Natural killer cell (primary cell): Measurements from ENCODE around the gene MIDN. TPM values are rescaled to one million over a fixed set of nuclear protein-coding genes. Genes with fewer than 3 reads are reported as not detected.
A peak's percentile ranks its signal among the peaks of the same experiment; 100 is the strongest.

Source experiments
- ATAC-seq, 3 donors: fragments of 150-1000 bp in 2 of 3; fragments of 200-7000 bp in 1 of 3; cut with Tn5 transposase; 1 replicate in 1 of 3; 2 replicates in 2 of 3; pipeline ENCODE4 v1.10.0; 2021; ENCODE audit warnings: mild to moderate bottlenecking in 2 of 3, moderate library complexity in 2 of 3
- DNase-seq, 2 donors: peaks; one replicate each; pipeline versions ENCODE4 v3.0.0 to v3.0.0-alpha.2; 2013 to 2021; ENCODE audit warnings: mixed read lengths in 1 of 2
- H3K27ac ChIP-seq: one replicate; pipeline ENCODE4 v1.5.1; 2013; ENCODE audit warnings: mild to moderate bottlenecking, low read length
- H3K27me3 ChIP-seq: one replicate; pipeline ENCODE4 v1.6.1; 2013; ENCODE audit warnings: low read length; ENCODE audit not compliant: control insufficient read depth, insufficient read depth
- H3K36me3 ChIP-seq: one replicate; pipeline ENCODE4 v1.6.1; 2013; ENCODE audit warnings: low read length; ENCODE audit not compliant: control insufficient read depth, insufficient read depth
- H3K4me1 ChIP-seq: one replicate; pipeline ENCODE4 v1.6.1; 2013; ENCODE audit warnings: low read length; ENCODE audit not compliant: control insufficient read depth, insufficient read depth
- H3K4me3 ChIP-seq: one replicate; pipeline ENCODE4 v1.5.1; 2013; ENCODE audit warnings: low read length
- H3K9me3 ChIP-seq: one replicate; pipeline ENCODE4 v1.6.1; 2013; ENCODE audit warnings: low read length; ENCODE audit not compliant: control insufficient read depth, insufficient read depth
- H3K27ac Mint-ChIP-seq, 2 donors: one replicate each; pipeline ENCODE4 v1.8.0; 2022; ENCODE audit warnings: mild to moderate bottlenecking in 2 of 2, mixed read lengths in 2 of 2, moderate library complexity in 1 of 2
- H3K27me3 Mint-ChIP-seq, 2 donors: one replicate each; pipeline ENCODE4 v1.8.0; 2022; ENCODE audit warnings: low read depth in 2 of 2, mixed read lengths in 2 of 2
- H3K36me3 Mint-ChIP-seq: one replicate; pipeline ENCODE4 v1.8.0; 2022; ENCODE audit warnings: mixed read lengths
- H3K4me1 Mint-ChIP-seq, 2 donors: one replicate each; pipeline ENCODE4 v1.8.0; 2022; ENCODE audit warnings: mixed read lengths in 2 of 2
- H3K4me3 Mint-ChIP-seq: one replicate; pipeline ENCODE4 v1.8.0; 2022; ENCODE audit warnings: mild to moderate bottlenecking, moderate library complexity, mixed read lengths
- H3K9me3 Mint-ChIP-seq, 2 donors: one replicate each; pipeline ENCODE4 v1.8.0; 2022; ENCODE audit warnings: mixed read lengths in 2 of 2
- CTCF ChIP-seq: fragments of 200-600 bp; IDR thresholded peaks from one replicate; pipeline ENCODE4 v1.8.0; 2022; ENCODE audit warnings: antibody characterized with exemption
- WGBS: methylation state at CpG from one replicate; pipeline ENCODE4 v1.1.7; 2013; ENCODE audit warnings: missing lambda C conversion rate; ENCODE audit not compliant: insufficient coverage; 5-methylcytosine and 5-hydroxymethylcytosine counted together
- intact Hi-C: fragments of 100-400 bp; cut with micrococcal nuclease; formaldehyde crosslinking; loops from one replicate; pipeline ENCODE4 v1.14.2; 2022
- total RNA-seq, 4 donors: library from RNA; stranded (reverse); fragments of 120-200 nt in 1 of 4; gene quantifications; one replicate each; pipeline versions ENCODE4 v1.2.3 to v1.2.4, GENCODE V29; 2013 to 2022

The MIDN gene
- total RNA-seq, 3 donors from 2014 or later (not counting 1 experiment from before 2014, with no cell fraction given) = 296 to 367 (median 314) TPM

GRCh38 chr19:1283917-1284292 is 35.5 kb downstream of the MIDN start:
- Histone ChIP-seq H3K4me3 (no peak overlapping the region), H3K4me1 (peaks cover 17% of the 10 kb centered on the region), H3K27me3 (peaks cover 22% of the 10 kb centered on the region), H3K36me3 (peaks cover 4% of the 10 kb centered on the region), H3K9me3 (no peaks in the 10 kb centered on the region), H3K27ac (no peak overlapping the region)
- Mint-ChIP-seq H3K27ac (no peak overlapping the region), H3K9me3 (no peaks in the 10 kb centered on the region), H3K4me1 (peaks cover 8 to 26% of the 10 kb centered on the region in 2 donors), H3K27me3 (peaks cover 12 to 22% of the 10 kb centered on the region in 2 donors), H3K4me3 (no peak overlapping the region), H3K36me3 (no peaks in the 10 kb centered on the region)
- ATAC-seq (no peak), DNase-seq (no peak)
- intact Hi-C loops = no loop called here
- WGBS = 88% methylated on average over 12 of the region's 12 CpGs
- no peak for TF ChIP-seq CTCF

- no peaks in the 10 kb centered on the region for H3K9me3 ChIP-seq
- H3K27me3 Mint-ChIP-seq = peaks cover 12 to 22% of the 10 kb centered on the region in 2 donors
- H3K4me3 Mint-ChIP-seq = peak overlapping the region; percentile 59
- peaks cover 22% of the 10 kb centered on the region for H3K27me3 ChIP-seq
- peaks cover 8 to 26% of the 10 kb centered on the region in 2 donors for H3K4me1 Mint-ChIP-seq
- no peak overlapping the region for H3K4me3 ChIP-seq
- no peak overlapping the region for H3K27ac Mint-ChIP-seq
- H3K36me3 ChIP-seq = no peaks in the 10 kb centered on the region
- intact Hi-C loops = no loop called here
- 82% methylated on average over 20 of the region's 20 CpGs for WGBS
- no peaks in the 10 kb centered on the region for H3K9me3 Mint-ChIP-seq
- TF ChIP-seq CTCF = no peak
- no peaks in the 10 kb centered on the region for H3K36me3 Mint-ChIP-seq
- ATAC-seq (no peak), DNase-seq (no peak)
- H3K4me1 ChIP-seq = peaks cover 16% of the 10 kb centered on the region
- no peak overlapping the region for H3K27ac ChIP-seq
Measured at GRCh38 chr19:1284293-1284978, 36.1 kb downstream of the MIDN start.

- Histone ChIP-seq H3K27me3 (peaks cover 22% of the 10 kb centered on the region), H3K9me3 (no peaks in the 10 kb centered on the region), H3K4me1 (peaks cover 10% of the 10 kb centered on the region), H3K4me3 (no peak overlapping the region), H3K36me3 (no peaks in the 10 kb centered on the region), H3K27ac (no peak overlapping the region)
- H3K27ac Mint-ChIP-seq = no peak overlapping the region
- peaks cover 12 to 27% of the 10 kb centered on the region in 2 donors for H3K27me3 Mint-ChIP-seq
- no peaks in the 10 kb centered on the region for H3K9me3 Mint-ChIP-seq
- WGBS = 20% methylated on average over 51 of the region's 51 CpGs
- ATAC-seq (no peak), DNase-seq (no peak)
- no peaks in the 10 kb centered on the region for H3K36me3 Mint-ChIP-seq
- H3K4me3 Mint-ChIP-seq = peak overlapping the region; percentile 52
- no peak for TF ChIP-seq CTCF
- intact Hi-C loops = no loop called here
- peaks cover 2 to 19% of the 10 kb centered on the region in 2 donors for H3K4me1 Mint-ChIP-seq
Measured at GRCh38 chr19:1284979-1285736, 36.8 kb downstream of the MIDN start.
